ENCODE results near the gene SPOCK1. TPM values are rescaled to one million over a fixed set of nuclear protein-coding genes. Genes with fewer than 3 reads are reported as not detected.

Gene SPOCK1
- total RNA-seq, 4 donors from 2014 or later = 1.1 to 6.4 (median 4.2) TPM; not detected in 1

DNA sequence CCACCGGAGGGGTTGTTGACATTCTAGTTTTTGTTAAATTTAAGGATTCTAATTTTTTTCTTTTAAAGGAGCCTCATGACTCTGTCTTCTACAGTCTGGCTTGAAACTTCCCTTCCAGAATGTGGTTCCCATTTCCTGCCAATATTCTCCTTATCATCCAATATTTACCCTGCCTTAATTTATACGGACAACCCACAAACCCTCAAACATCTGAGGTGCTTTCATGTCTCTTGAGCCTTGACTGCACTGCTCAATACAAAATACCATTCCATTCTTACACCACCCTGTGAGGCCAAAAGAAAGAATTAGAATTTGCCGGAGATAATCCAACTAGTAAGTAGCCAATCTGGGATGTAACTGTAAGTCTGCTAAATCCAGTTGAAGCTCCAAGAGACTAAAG lies 346.5 kb downstream of the SPOCK1 start:
- no peak for DNase-seq
- Histone ChIP-seq H3K36me3 (no peaks in the 10 kb centered on the region), H3K9me3 (no peaks in the 10 kb centered on the region)

DNA sequence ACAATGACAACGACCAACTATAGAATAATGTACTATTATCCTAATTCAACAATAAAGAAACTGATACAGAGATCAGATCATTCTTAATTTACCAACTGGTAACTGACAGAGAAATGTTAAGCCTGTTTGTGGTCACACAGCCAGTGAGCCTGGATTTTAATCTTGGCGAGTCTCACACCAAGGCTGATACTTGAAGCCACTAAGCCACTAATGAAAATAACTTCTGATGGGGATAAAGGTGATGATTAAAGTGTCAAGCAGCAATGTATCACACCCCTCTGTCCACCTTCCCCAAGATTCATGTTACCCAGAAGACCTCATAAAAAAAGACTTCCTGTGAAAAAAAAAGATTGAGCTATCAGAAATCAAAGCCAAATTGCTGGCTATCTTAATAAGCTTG lies 350.5 kb downstream of the SPOCK1 start:
- Histone ChIP-seq H3K4me1 (no peaks in the 10 kb centered on the region), H3K4me3 (no peak overlapping the region), H3K36me3 (no peaks in the 10 kb centered on the region), H3K27ac (no peak overlapping the region), H3K27me3 (no peaks in the 10 kb centered on the region), H3K9me3 (no peaks in the 10 kb centered on the region)
- no peak for TF ChIP-seq POLR2A (IDR thresholded peaks at IDR 0.05)
- TF ChIP-seq, protein P1, sequence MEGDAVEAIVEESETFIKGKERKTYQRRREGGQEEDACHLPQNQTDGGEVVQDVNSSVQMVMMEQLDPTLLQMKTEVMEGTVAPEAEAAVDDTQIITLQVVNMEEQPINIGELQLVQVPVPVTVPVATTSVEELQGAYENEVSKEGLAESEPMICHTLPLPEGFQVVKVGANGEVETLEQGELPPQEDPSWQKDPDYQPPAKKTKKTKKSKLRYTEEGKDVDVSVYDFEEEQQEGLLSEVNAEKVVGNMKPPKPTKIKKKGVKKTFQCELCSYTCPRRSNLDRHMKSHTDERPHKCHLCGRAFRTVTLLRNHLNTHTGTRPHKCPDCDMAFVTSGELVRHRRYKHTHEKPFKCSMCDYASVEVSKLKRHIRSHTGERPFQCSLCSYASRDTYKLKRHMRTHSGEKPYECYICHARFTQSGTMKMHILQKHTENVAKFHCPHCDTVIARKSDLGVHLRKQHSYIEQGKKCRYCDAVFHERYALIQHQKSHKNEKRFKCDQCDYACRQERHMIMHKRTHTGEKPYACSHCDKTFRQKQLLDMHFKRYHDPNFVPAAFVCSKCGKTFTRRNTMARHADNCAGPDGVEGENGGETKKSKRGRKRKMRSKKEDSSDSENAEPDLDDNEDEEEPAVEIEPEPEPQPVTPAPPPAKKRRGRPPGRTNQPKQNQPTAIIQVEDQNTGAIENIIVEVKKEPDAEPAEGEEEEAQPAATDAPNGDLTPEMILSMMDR (IDR thresholded peaks at IDR 0.05) = no peak
- no peak for DNase-seq

More for the DNA sequence above, 346.5 kb downstream of the SPOCK1 start:
- Histone ChIP-seq H3K4me1 (no peaks in the 10 kb centered on the region), H3K27me3 (no peaks in the 10 kb centered on the region), H3K4me3 (no peak overlapping the region), H3K27ac (no peak overlapping the region)
- TF ChIP-seq, protein P1 (IDR thresholded peaks at IDR 0.05) = no peak
- no peak for TF ChIP-seq POLR2A (IDR thresholded peaks at IDR 0.05)

DNA sequence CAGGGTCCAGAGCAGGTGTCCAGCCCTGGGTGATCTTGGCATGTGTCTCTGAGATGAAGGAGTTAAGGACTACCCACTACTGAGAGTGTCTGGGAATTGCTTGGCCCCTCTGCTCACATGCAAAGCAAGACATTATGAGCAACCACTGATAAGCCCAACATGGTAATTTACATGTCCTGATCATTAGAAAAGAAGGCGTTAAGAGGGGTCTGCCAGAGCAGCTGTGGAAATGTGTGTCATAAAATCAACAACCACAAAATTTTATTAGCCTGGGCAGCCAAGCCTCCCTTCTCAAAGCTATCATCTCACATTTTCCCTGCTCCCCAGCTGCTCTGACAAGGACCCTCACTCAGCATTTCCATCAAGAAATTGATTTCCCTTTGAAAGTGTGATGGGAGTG lies 351.0 kb downstream of the SPOCK1 start:
- TF ChIP-seq, protein P1 (IDR thresholded peaks at IDR 0.05) = no peak
- TF ChIP-seq POLR2A (IDR thresholded peaks at IDR 0.05) = no peak
- Histone ChIP-seq H3K27me3 (no peaks in the 10 kb centered on the region), H3K4me3 (no peak overlapping the region), H3K27ac (no peak overlapping the region), H3K36me3 (no peaks in the 10 kb centered on the region), H3K4me1 (no peaks in the 10 kb centered on the region), H3K9me3 (no peaks in the 10 kb centered on the region)
- no peak for DNase-seq

DNA sequence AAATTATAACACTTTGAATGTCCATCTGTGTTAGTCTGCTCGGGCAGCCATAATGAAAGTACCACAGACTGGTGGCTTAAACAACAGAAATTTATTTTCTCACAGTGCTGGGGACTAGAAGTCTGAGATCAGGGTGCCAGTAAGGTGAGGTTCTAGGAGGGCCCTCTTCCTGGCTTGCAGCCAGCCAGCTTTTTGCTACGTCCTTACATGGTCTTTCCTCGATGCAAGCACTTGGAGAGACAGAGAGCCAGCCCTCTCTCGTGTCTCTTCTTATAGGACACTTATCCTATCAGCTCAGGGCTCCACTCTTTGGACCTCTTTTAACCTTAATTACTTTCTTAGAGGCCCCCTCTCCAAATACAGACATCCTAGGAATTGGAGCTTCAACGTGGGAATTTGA lies 351.8 kb downstream of the SPOCK1 start:
- H3K27me3 ChIP-seq = no peaks in the 10 kb centered on the region
- DNase-seq = no peak
- no peak for TF ChIP-seq POLR2A (IDR thresholded peaks at IDR 0.05)
- TF ChIP-seq, protein P1 (IDR thresholded peaks at IDR 0.05) = no peak
- H3K36me3 ChIP-seq = no peaks in the 10 kb centered on the region
- peaks cover 0 to 3% (median 0%) of the 10 kb centered on the region in 4 donors for H3K4me1 ChIP-seq
- no peaks in the 10 kb centered on the region for H3K9me3 ChIP-seq
- no peak overlapping the region for H3K4me3 ChIP-seq
- H3K27ac ChIP-seq = no peak overlapping the region

DNA sequence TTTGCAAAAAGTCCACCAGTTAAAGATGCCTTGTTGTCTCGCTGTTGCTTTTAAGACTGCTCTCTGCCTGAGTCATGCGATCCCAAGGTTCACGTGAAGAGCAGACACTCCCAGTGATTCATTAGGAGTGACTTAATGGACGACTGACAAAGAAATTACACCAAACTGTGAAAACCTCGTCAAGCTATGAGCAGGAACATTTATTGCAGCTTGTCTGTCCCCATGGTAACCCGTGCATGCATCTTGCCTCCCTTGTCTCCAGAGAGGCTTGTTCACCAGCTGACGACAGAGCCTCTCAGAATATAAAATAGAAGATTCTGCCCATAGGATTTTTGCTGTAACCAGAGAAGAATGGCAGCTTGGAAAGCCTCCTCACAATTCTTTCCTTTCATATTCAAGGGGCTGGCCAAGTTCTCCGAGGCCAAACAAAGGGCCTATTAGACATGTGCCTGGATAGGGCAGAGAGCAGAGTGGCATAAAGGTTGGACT lies 352.7 kb downstream of the SPOCK1 start:
- no peaks in the 10 kb centered on the region for H3K9me3 ChIP-seq
- no peak overlapping the region for H3K4me3 ChIP-seq
- H3K36me3 ChIP-seq = no peaks in the 10 kb centered on the region
- H3K4me1 ChIP-seq = peaks cover 0 to 10% (median 0%) of the 10 kb centered on the region in 4 donors
- TF ChIP-seq POLR2A (IDR thresholded peaks at IDR 0.05) = no peak
- H3K27me3 ChIP-seq = no peaks in the 10 kb centered on the region
- H3K27ac ChIP-seq = no peak overlapping the region
- DNase-seq = no peak

DNA sequence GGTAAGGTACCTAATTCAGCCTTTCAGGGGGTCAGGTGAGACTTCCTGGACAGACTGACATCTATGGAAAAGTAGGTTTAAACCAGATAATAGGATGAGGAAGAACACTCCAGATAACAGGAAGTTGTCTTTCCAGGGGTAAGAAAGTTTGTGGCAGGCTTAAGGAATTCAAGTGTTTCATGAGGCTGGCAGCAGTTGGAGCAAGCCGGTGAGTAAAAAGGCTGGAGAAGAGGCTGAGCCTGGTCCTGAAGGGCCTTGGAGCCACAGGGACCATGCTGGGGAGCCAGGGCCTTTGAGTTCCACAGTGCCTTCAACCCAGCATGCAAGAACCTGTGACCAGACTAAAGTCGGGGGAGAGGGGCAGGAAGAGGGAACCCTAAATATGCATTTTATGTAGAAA lies 353.4 kb downstream of the SPOCK1 start:
- no peak overlapping the region for H3K27ac ChIP-seq
- no peaks in the 10 kb centered on the region for H3K27me3 ChIP-seq
- DNase-seq = no peak
- H3K4me1 ChIP-seq = peaks cover 0 to 10% (median 0%) of the 10 kb centered on the region in 4 donors
- no peak for TF ChIP-seq POLR2A (IDR thresholded peaks at IDR 0.05)
- TF ChIP-seq, protein P1 (IDR thresholded peaks at IDR 0.05) = no peak
- H3K4me3 ChIP-seq = no peak overlapping the region
- no peaks in the 10 kb centered on the region for H3K9me3 ChIP-seq
- H3K36me3 ChIP-seq = no peaks in the 10 kb centered on the region

Data from Peyer's patch (tissue), 4 donors.